T-cell (primary cell): Measurements from ENCODE around the gene TLE5. TPM values are rescaled to one million over a fixed set of nuclear protein-coding genes. Genes with fewer than 3 reads are reported as not detected.
A peak's percentile ranks its signal among the peaks of the same experiment; 100 is the strongest.

Source experiments
- ATAC-seq, 4 experiments: fragments of 200-7000 bp in 3 of 4; fragments of 150-1000 bp in 1 of 4; cut with Tn5 transposase; replicated peaks in 1 of 4; 1 replicate in 3 of 4; 2 replicates in 1 of 4; pipeline ENCODE4 v1.10.0; 2021; ENCODE audit warnings: moderate library complexity in 3 of 4, mild to moderate bottlenecking in 2 of 4, moderate number of reproducible peaks in 1 of 4
- CTCF ChIA-PET, 2 donors: fragments of 300-600 bp; sonication (Branson Sonifier 250); formaldehyde crosslinking; loops; one replicate each; lab custom pipeline; 2022; ENCODE audit warnings: antibody characterized with exemption in 2 of 2; lab: Charles Lee
- POLR2A ChIA-PET, 2 donors: fragments of 300-600 bp; sonication (Branson Sonifier 250); formaldehyde crosslinking; loops; one replicate each; lab custom pipeline; 2022; ENCODE audit warnings: antibody characterized with exemption in 2 of 2; lab: Charles Lee
- DNase-seq, 35 experiments: peaks; one replicate each; pipeline versions ENCODE4 v3.0.0 to v3.0.0-alpha.2; 2013 to 2023
- H3K27ac ChIP-seq: one replicate; pipeline ENCODE4 v1.5.1; 2013; ENCODE audit warnings: low read length
- H3K27me3 ChIP-seq, 2 experiments: replicated peaks in 1 of 2; 1 replicate in 1 of 2; 2 replicates in 1 of 2; pipeline versions ENCODE4 v1.6.1 to v1.7.0; 2013; ENCODE audit warnings: low read length in 1 of 2, mixed read lengths in 1 of 2; ENCODE audit not compliant: control insufficient read depth in 2 of 2, insufficient read depth in 2 of 2; ENCODE audit errors: extremely low read depth in 1 of 2
- H3K36me3 ChIP-seq, 2 donors: 1 replicate in 1 of 2; 2 replicates in 1 of 2; pipeline versions ENCODE4 v1.6.1 to v1.7.0; 2013; ENCODE audit warnings: low read length in 1 of 2; ENCODE audit not compliant: control insufficient read depth in 2 of 2, insufficient read depth in 1 of 2; ENCODE audit errors: extremely low read depth in 1 of 2
- H3K4me1 ChIP-seq, 2 experiments: 1 replicate in 1 of 2; 2 replicates in 1 of 2; pipeline versions ENCODE4 v1.6.1 to v1.7.0; 2013; ENCODE audit warnings: low read length in 2 of 2, mixed read lengths in 1 of 2; ENCODE audit not compliant: insufficient read depth in 2 of 2, control insufficient read depth in 1 of 2; ENCODE audit errors: extremely low read depth in 1 of 2
- H3K4me3 ChIP-seq, 2 donors: 1 replicate in 1 of 2; 2 replicates in 1 of 2; pipeline versions ENCODE4 v1.5.1 to v1.7.0; 2013; ENCODE audit warnings: mild to moderate bottlenecking in 2 of 2, low read length in 1 of 2, moderate library complexity in 1 of 2; ENCODE audit not compliant: control insufficient read depth in 1 of 2; ENCODE audit errors: extremely low read depth in 1 of 2
- H3K9me3 ChIP-seq: 2 replicates; pipeline ENCODE4 v1.7.0; 2013
- H3K27ac Mint-ChIP-seq, 2 donors: one replicate each; pipeline ENCODE4 v1.8.0; 2020 to 2021; ENCODE audit warnings: mild to moderate bottlenecking in 2 of 2, mixed read lengths in 2 of 2
- H3K27me3 Mint-ChIP-seq, 2 donors: one replicate each; pipeline ENCODE4 v1.8.0; 2021 to 2022; ENCODE audit warnings: mixed read lengths in 2 of 2
- H3K36me3 Mint-ChIP-seq: one replicate; pipeline ENCODE4 v1.8.0; 2021; ENCODE audit warnings: mixed read lengths
- H3K4me1 Mint-ChIP-seq, 3 donors: one replicate each; pipeline ENCODE4 v1.8.0; 2020 to 2022; ENCODE audit warnings: mixed read lengths in 3 of 3, mild to moderate bottlenecking in 1 of 3
- H3K4me3 Mint-ChIP-seq, 3 donors: one replicate each; pipeline ENCODE4 v1.8.0; 2020 to 2022; ENCODE audit warnings: mild to moderate bottlenecking in 3 of 3, mixed read lengths in 3 of 3, moderate library complexity in 3 of 3
- H3K9me3 Mint-ChIP-seq, 3 donors: one replicate each; pipeline ENCODE4 v1.8.0; 2020 to 2022; ENCODE audit warnings: mixed read lengths in 3 of 3
- WGBS: methylation state at CpG from one replicate; pipeline ENCODE4 v1.1.5; 2013; ENCODE audit warnings: missing lambda C conversion rate; ENCODE audit not compliant: insufficient coverage; 5-methylcytosine and 5-hydroxymethylcytosine counted together
- total RNA-seq, 35 experiments: library from RNA in 6 of 35; stranded (reverse) in 6 of 35; fragments of 120-200 nt in 1 of 35; gene quantifications; one replicate each; pipeline versions ENCODE4 v1.2.1 to v1.2.4 and lab custom pipeline; 2013 to 2026

TLE5 gene
- total RNA-seq, 5 donors from 2014 or later (not counting 1 experiment from before 2014, with no cell fraction given), result 777 to 1,202 (median 1,047) TPM

GRCh38 chr19:3035542-3036118 is 26.7 kb downstream of the TLE5 start:
- H3K4me3 ChIP-seq, result peak overlapping the region; percentile 62 to 92
- WGBS, result under 1% methylated on average over 18 of the region's 29 CpGs

GRCh38 chr19:3034656-3035541 is 27.4 kb downstream of the TLE5 start:
- WGBS, result 14% methylated on average over 12 of the region's 28 CpGs
- Histone ChIP-seq H3K9me3 (no peaks in the 10 kb centered on the region), H3K27me3 (peaks cover 0 to 3% of the 10 kb centered on the region in 2 experiments), H3K27ac (peak overlapping the region; percentile 81), H3K4me3 (peak overlapping the region; percentile 62 to 92), H3K36me3 (no peaks in the 10 kb centered on the region), H3K4me1 (peaks cover 11 to 31% of the 10 kb centered on the region in 2 experiments)
- Mint-ChIP-seq H3K27me3 (no peaks in the 10 kb centered on the region), H3K4me1 (peaks cover 32 to 47% (median 37%) of the 10 kb centered on the region in 3 donors), H3K36me3 (no peaks in the 10 kb centered on the region), H3K4me3 (peak overlapping the region; percentile 84 to 91 (median 88)), H3K27ac (peak overlapping the region; percentile 96 to 97), H3K9me3 (no peaks in the 10 kb centered on the region)
- DNase-seq (peak in 9 of 35 experiments; percentile 12 to 62 (median 37)), ATAC-seq (peak in 1 of 4 experiments; percentile 31)
- POLR2A ChIA-PET, result interaction anchor here (0.5 to 0.9 kb wide), 5 partner anchors 26 to 993 kb away, joined by 3 to 7 read pairs (median 5); partner anchors contain the start of gene GADD45B (in 1 of the 2)
- CTCF ChIA-PET, result interaction anchor here in 1 of 2 donors (0.6 to 1.6 kb wide), 8 partner anchors 26 to 1296 kb away, joined by 3 to 11 read pairs (median 4); partner anchors contain the start of genes GADD45B and TLE6

More at GRCh38 chr19:3035542-3036118, 26.7 kb downstream of the TLE5 start:
- Mint-ChIP-seq H3K27me3 (no peaks in the 10 kb centered on the region), H3K27ac (peak overlapping the region; percentile 96 to 97), H3K4me1 (peaks cover 26 to 47% (median 33%) of the 10 kb centered on the region in 3 donors), H3K9me3 (no peaks in the 10 kb centered on the region), H3K36me3 (no peaks in the 10 kb centered on the region), H3K4me3 (peak overlapping the region; percentile 84 to 91 (median 88))
- peaks cover 11 to 28% of the 10 kb centered on the region in 2 experiments for H3K4me1 ChIP-seq
- ChIA-PET POLR2A (interaction anchor here (0.5 to 0.9 kb wide), 7 partner anchors 25 to 993 kb away, joined by 3 to 8 read pairs (median 5); partner anchors contain the start of gene GADD45B (in 1 of the 2)), CTCF (interaction anchor here in 1 of 2 donors (0.6 to 1.6 kb wide), 10 partner anchors 17 to 1767 kb away, joined by 3 to 11 read pairs (median 4); partner anchors contain the start of genes GADD45B and TLE6)
- peak; percentile 88 to 91 (median 90) for ATAC-seq
- H3K9me3 ChIP-seq, result no peaks in the 10 kb centered on the region
- H3K27ac ChIP-seq, result peak overlapping the region; percentile 81
- peak; percentile 81 to 98 (median 94) for DNase-seq
- H3K27me3 ChIP-seq, result no peaks in the 10 kb centered on the region
- H3K36me3 ChIP-seq, result no peaks in the 10 kb centered on the region

GRCh38 chr19:3034406-3034655 is 28.0 kb downstream of the TLE5 start:
- Mint-ChIP-seq H3K9me3 (no peaks in the 10 kb centered on the region), H3K4me1 (peaks cover 33 to 44% (median 37%) of the 10 kb centered on the region in 3 donors), H3K27me3 (no peaks in the 10 kb centered on the region), H3K4me3 (peak overlapping the region in 2 of 3 donors; percentile 84 to 91), H3K27ac (peak overlapping the region in 1 of 2 donors; percentile 96), H3K36me3 (no peaks in the 10 kb centered on the region)
- Histone ChIP-seq H3K4me1 (peaks cover 14 to 34% of the 10 kb centered on the region in 2 experiments), H3K4me3 (no peak overlapping the region), H3K27ac (no peak overlapping the region), H3K9me3 (no peaks in the 10 kb centered on the region), H3K27me3 (peaks cover 0 to 7% of the 10 kb centered on the region in 2 experiments), H3K36me3 (no peaks in the 10 kb centered on the region)
- ATAC-seq (no peak), DNase-seq (no peak)
- POLR2A ChIA-PET, result no interaction called here
- CTCF ChIA-PET, result no interaction called here

GRCh38 chr19:3033595-3034405 is 28.5 kb downstream of the TLE5 start:
- CTCF ChIA-PET, result no interaction called here
- Histone ChIP-seq H3K4me1 (peaks cover 14 to 35% of the 10 kb centered on the region in 2 experiments), H3K4me3 (no peak overlapping the region), H3K27ac (no peak overlapping the region), H3K9me3 (no peaks in the 10 kb centered on the region), H3K36me3 (no peaks in the 10 kb centered on the region), H3K27me3 (peaks cover 0 to 7% of the 10 kb centered on the region in 2 experiments)
- Mint-ChIP-seq H3K4me3 (peak overlapping the region in 2 of 3 donors; percentile 47 to 84), H3K36me3 (no peaks in the 10 kb centered on the region), H3K27ac (peak overlapping the region in 1 of 2 donors; percentile 9), H3K27me3 (no peaks in the 10 kb centered on the region), H3K9me3 (no peaks in the 10 kb centered on the region), H3K4me1 (peaks cover 31 to 42% (median 35%) of the 10 kb centered on the region in 3 donors)
- DNase-seq, result no peak
- WGBS, result 98% methylated on average over 11 of the region's 11 CpGs
- POLR2A ChIA-PET, result no interaction called here
- no peak for ATAC-seq

- Histone ChIP-seq H3K9me3 (no peaks in the 10 kb centered on the region), H3K4me1 (peaks cover 17 to 45% of the 10 kb centered on the region in 2 experiments), H3K27ac (no peak overlapping the region), H3K27me3 (peaks cover 0 to 22% of the 10 kb centered on the region in 2 experiments), H3K4me3 (no peak overlapping the region), H3K36me3 (no peaks in the 10 kb centered on the region)
- WGBS, result 84% methylated on average over 3 of the region's 5 CpGs
- Mint-ChIP-seq H3K4me3 (no peak overlapping the region), H3K27ac (peak overlapping the region; percentile 16 to 66), H3K27me3 (peaks cover 0 to 4% of the 10 kb centered on the region in 2 donors), H3K4me1 (peaks cover 40 to 46% (median 43%) of the 10 kb centered on the region in 3 donors), H3K36me3 (no peaks in the 10 kb centered on the region), H3K9me3 (no peaks in the 10 kb centered on the region)
- ChIA-PET CTCF (interaction anchor here in 1 of 2 donors (0.5 kb wide), 1 partner anchor 1057 kb away, joined by 3 read pairs; no protein-coding TSS in a partner anchor), POLR2A (no interaction called here)
- no peak for DNase-seq
- ATAC-seq, result no peak
Measured at GRCh38 chr19:3031607-3031867, 30.8 kb downstream of the TLE5 start.
